Transverse colon (tissue), 3 donors: ENCODE data around the gene HPCAL1.

Source experiments
- POLR2A ChIP-seq: fragments of 450-650 bp; IDR thresholded peaks from one replicate; pipeline ENCODE4 v1.6.1; 2016; ENCODE audit warnings: antibody characterized with exemption, mild to moderate bottlenecking, moderate library complexity
- TF ChIP-seq, protein P1 (sequence below), 5 experiments: fragments of 200-600 bp in 3 of 5; fragments of 450-650 bp in 2 of 5; sonication (generic) in 3 of 5; IDR thresholded peaks; 1 replicate in 2 of 5; 2 replicates in 3 of 5; pipeline ENCODE4 v1.5.1; 2016 to 2017; ENCODE audit warnings: antibody characterized with exemption in 5 of 5, inconsistent platforms in 3 of 5, mild to moderate bottlenecking in 2 of 5, moderate library complexity in 1 of 5

- TF ChIP-seq, protein P1, sequence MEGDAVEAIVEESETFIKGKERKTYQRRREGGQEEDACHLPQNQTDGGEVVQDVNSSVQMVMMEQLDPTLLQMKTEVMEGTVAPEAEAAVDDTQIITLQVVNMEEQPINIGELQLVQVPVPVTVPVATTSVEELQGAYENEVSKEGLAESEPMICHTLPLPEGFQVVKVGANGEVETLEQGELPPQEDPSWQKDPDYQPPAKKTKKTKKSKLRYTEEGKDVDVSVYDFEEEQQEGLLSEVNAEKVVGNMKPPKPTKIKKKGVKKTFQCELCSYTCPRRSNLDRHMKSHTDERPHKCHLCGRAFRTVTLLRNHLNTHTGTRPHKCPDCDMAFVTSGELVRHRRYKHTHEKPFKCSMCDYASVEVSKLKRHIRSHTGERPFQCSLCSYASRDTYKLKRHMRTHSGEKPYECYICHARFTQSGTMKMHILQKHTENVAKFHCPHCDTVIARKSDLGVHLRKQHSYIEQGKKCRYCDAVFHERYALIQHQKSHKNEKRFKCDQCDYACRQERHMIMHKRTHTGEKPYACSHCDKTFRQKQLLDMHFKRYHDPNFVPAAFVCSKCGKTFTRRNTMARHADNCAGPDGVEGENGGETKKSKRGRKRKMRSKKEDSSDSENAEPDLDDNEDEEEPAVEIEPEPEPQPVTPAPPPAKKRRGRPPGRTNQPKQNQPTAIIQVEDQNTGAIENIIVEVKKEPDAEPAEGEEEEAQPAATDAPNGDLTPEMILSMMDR (IDR thresholded peaks at IDR 0.05): no peak
- TF ChIP-seq POLR2A: no peak
These were observed 115.0 kb downstream of the HPCAL1 start for GRCh38 chr2:10417551-10418335.
